COLO668 (cell line): ENCODE data around the gene XXYLT1.
A peak's percentile ranks its signal among the peaks of the same experiment; 100 is the strongest.

Source experiments
- DNase-seq: peaks from one replicate; lab custom pipeline; 2025; ENCODE audit not compliant: unreplicated experiment; lab: John Stamatoyannopoulos, UW

Gene XXYLT1

DNA sequence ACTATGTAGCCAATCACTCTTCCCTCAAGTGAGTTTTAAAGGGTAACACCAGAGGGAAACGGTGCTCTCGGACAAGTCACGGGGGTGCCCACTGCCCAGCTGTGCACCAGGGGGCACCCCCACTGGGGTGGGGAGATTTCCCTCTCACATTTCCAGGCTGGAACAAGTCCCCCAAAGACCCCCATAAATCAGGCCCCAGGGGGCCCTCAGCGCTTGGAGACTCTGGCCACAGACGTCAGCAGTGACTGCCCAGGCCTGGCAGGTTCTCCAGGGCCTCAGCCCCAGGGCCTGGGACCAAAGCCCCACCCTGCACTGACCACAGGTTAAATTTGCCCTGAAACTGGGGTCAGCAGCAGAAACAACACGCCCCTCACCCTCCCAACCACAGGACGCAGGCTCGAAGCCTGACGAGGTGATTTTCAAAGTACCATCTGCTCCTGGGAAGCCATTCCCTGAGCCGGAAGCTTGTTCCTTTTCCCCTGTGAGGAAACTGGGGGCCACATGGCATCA, 17.0 kb downstream of the XXYLT1 start:
- DNase-seq, result no peak

GRCh38 chr3:195251336-195252065, 19.5 kb downstream of the XXYLT1 start:
- peak; percentile 32 for DNase-seq

DNA sequence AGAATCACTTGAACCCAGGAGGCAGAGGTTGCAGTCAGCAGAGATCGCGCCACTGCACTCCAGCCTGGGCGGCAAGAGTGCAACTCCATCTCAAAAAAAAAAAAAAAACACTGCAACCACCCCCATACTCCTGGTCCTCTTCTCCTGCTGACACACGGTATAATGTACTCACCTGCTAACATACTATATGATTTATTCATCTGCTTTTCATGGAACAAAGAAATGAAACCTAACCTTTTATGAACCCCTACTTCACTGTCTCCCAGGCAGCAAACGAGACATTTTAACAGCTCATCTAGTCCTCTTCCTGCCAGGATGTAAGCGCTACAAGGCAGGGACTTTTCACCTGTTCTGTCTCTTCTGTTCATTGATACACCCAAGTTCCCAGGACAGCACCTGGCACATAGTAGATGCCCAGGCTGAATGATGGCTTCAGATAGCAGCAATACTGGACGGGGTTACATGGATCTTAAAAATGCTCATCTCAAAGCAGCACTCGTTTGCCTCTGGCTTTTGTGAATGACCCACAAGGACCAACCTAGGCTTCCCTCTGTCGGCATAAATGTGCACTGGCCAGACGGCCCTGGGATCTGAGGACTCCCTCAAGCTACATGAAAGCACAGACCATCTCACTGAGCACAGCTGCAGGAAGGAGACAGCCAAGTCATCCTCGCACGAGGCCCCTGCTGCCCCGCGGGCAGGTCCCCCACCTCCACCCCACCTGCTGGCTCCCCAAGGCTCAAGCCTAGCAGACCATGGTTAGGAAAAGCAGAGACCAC, 20.3 kb downstream of the XXYLT1 start:
- peak; percentile 68 for DNase-seq

GRCh38 chr3:195249858-195250464, 21.0 kb downstream of the XXYLT1 start:
- no peak for DNase-seq

- peak; percentile 11 for DNase-seq
Observed at GRCh38 chr3:195249057-195249770, 21.7 kb downstream of the XXYLT1 start.

DNA sequence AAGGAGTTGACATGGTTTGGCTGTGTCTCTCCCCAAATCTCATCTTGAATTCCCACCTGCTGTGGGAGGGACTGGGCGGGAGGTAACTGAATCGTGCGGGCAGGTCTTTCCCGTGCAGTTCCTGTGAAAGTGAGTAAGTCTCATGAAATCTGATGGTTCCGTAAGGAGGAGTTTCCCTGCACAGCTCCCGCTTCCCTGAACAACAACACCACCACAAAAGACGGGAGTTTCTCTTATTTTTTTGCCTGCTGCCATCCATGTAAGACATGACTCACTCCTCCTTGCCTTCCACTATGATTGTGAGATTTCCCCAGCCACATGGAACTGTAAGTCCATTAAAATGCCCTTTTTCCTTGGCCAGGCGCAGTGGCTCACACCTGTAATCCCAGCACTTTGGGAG, 22.7 kb downstream of the XXYLT1 start:
- DNase-seq, result no peak

DNA sequence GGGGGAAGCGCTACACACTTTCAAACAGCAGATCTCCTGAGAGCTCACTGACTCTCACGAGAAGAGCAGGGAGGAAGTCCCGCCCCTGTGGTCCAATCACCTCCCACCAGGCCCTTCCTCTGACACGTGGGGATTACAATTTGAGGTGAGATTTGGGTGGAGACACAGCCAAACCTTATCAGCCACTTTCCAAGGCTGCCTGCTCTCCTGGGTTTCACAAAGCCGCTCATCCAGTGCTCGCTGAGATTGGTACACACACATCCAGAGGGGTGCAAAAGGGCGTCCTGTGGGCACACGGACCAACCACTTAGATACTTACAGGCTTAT, 23.1 kb downstream of the XXYLT1 start:
- DNase-seq, result no peak

GRCh38 chr3:195247086-195247862, 23.7 kb downstream of the XXYLT1 start:
- no peak for DNase-seq

DNA sequence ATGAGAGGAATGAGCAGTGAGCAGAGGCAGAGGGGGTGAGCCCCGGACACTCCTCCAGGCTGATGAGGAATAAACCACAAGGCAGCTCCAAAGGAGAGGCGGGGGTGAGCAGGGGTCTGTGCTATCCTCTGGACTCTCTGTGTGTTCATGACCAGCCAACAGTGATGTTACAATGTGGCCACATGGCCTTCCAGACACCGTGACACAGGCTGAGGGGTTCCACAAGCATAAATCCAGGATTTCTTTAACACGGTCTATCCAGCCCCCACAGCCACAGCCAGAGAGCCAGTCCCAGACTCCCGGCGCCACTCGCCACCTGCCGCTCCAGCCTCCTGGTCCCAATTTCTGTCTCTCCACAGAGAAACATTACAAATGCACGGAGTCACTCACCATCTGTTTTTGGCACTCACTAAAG, 24.4 kb downstream of the XXYLT1 start:
- DNase-seq, result no peak

GRCh38 chr3:195245531-195245951, 25.4 kb downstream of the XXYLT1 start:
- DNase-seq, result no peak

DNA sequence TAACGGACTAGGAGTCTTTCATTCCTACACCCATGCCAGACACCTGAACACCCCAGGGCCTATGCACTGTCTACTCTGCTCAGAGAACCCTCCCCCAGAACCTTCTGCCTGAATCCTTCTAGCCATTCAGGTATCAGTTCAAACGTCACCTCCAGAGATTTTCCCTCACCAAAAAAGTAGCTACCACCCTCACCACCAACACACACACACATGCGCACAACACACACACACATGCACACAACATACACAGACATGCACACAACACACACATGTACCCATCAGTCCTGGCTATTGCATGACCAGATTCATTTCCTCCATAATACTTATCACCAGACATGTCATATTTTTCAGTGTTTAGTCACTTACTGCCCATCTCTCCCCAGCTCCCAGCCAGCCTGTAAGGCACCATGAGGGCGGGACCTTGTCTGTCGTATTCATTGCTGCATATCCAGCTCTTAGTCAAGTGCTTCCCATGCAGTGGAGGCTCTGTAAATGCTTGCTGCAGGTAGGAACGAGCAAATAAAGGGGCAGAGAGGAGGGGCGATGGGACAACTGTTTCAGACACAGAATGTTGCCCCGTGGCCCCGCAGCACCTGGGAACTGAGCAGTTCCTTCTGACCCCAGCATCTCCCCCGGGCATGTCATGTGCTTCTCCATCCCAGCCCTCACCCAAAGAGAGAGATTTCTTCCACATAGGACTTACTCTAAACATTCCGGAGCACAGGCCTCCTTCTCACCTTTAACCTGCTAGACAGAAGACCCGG, 29.2 kb downstream of the XXYLT1 start:
- no peak for DNase-seq

DNA sequence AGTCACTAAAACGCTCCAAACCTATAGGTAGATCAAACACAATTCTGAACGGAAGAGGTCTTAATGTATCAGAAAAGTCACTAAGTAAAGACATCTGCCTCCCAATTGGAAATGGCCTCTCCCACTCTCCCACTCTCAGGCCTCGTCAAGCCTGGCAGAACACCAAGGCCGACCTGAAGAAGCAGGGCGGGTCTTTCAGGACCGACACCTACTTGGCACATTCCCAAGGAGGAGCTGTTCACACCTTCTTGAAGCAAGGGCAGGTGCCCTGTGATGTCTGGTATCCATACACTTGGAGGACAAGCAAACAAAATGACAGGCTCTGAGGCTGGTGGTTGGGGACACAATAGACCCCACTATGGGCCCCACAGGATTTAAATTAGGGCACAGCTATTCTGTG, 30.0 kb downstream of the XXYLT1 start:
- no peak for DNase-seq

- no peak for DNase-seq
Observed at GRCh38 chr3:195240171-195240701, 30.7 kb downstream of the XXYLT1 start.

DNA sequence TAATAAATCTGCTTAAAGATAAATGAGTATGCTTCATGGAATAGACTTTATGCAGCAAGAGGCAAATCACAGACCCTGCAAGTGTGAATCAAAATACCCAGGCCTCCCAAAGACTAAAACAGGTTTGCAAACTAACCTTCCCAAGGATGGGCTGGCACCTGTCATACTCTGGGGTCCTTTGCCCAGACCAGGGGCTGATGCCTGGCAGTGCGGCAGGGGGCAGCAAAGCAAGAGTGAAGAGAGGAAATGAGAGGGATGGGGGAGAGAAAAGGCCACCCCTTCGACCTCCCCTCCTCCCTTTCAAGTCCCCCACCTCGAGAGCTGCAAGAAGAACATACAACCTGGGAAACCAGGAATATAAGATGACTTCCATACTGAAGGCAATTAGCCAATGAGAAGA, 31.8 kb downstream of the XXYLT1 start:
- no peak for DNase-seq

DNA sequence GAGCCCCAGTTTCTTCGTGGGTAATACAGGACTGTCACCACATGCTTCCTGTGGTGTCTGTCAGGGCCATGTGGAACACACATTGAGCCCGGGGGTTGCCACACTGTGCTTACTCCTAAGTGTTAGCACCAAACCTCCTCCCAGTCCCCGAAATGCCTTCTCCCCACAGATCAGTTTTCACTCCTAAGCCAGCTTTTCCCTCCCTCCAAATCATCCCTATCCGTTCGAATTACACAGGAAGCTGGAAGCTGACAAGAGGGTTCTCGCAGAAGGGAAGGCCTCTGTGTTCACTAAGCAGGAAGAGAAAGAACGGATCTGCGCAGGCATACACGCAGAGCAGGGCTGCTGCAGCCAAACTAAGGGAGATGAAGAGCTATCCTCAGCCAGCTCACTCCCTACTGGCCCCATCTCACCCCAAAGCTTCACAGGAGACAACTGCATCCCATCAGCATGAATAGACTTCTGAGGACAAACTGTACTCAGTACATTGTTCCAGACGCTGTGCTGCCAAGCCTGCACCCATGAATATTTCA, 32.3 kb downstream of the XXYLT1 start:
- no peak for DNase-seq

GRCh38 chr3:195238081-195238571, 32.8 kb downstream of the XXYLT1 start:
- no peak for DNase-seq

DNA sequence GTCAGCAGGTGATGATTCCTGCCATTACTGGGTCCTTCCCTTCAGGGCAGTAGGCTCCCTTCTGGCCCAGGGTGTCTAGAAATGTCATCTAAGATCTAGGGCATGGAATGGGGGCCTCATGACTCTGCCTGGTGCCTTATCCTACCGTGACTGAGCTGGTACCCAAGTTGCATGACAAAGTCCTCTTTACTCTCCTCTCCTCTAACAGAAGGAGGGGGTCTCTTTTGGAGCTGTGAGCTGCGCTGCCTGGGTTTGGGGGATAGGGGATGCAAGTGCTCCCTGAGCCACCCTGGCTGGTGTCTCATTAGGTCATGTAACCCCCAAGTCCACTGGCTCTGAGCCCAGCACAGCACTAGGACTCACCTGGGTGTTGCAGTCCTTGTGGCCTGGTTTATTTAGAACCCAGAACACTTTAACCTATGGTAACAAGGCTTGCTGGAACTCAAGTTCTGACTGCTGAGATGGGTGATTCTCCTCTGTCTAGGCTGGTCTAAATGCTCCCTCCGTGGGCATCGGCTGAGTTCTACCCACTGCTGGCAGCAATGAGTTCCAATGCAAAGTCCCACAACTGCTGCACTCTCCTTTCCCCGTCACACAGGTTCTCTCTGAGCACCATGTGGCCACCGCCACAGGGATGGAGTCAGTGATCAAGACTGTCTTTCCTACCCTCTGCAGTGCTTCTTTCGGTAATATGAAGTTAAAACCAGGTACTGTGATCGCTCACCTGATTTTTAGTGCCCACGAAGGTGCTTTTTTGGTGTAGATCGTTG, 34.0 kb downstream of the XXYLT1 start:
- DNase-seq, result no peak

GRCh38 chr3:195236076-195236798, 34.7 kb downstream of the XXYLT1 start:
- DNase-seq, result no peak
